Activated gamma-delta T cell (primary cell): ENCODE data around the gene SCN10A.

Experiments
- DNase-seq: peaks from one replicate; lab custom pipeline; 2025; lab: John Stamatoyannopoulos, UW

Gene SCN10A

DNA sequence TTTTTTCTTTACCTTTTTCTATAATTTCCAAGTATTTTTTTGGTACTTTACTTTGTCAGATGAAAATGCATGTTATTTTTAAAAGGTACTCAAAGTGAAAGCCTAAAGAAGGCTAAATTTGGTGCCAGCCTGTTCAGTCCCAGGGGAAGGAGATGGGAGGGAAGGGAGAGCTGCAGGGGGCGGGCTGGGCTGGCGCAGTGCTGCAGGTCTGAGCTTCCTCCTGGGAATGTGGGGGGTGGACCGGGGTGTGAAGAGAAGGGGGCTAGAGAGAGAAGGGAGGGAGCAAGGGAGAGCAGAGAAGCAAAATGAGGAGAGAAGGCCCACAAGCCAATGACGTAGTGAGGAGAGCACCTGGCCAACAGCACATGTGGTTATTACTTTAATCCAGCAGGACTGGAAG is 95.6 kb downstream of the SCN10A start:
- DNase-seq = no peak

DNA sequence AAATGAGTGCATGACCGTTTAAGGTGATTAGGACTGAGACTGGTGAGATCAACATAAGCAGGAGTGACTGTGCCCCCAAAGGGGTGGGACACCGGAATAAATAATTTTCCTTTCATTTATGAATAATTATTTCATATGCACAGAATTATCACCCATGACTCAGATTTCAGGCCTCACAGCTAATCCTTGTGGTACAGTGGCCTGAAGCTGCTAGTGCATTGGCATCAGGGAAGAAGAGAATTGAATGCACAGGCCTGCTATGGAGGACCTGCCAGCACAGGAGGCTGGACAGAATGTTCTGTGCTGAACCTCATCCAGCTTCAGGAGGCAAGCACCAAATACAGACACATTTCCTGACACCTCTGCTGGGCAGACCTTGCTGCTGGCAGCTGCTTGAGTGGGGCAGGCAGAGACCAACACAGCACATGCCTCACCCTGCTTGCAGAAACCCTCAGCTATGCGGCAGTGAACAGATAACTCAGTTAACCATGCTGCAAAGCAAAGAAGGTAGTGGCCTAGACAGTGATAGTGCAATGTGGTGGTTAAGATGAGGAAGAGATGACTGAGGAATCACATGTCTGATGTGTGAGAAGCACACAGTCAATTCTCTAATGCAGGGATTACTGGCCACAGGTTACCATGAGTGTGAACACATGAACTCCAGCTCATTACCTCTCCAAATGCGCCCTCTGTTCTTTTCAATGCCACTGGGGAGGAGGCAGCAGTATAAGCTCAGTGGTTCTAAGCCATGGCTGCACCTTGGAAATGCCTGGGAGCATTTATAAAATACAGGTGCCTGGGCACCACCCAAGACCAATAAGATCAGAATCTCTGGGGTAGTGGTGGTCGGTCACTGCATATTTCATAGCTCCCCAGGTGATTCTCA is 98.4 kb downstream of the SCN10A start:
- DNase-seq = no peak

DNA sequence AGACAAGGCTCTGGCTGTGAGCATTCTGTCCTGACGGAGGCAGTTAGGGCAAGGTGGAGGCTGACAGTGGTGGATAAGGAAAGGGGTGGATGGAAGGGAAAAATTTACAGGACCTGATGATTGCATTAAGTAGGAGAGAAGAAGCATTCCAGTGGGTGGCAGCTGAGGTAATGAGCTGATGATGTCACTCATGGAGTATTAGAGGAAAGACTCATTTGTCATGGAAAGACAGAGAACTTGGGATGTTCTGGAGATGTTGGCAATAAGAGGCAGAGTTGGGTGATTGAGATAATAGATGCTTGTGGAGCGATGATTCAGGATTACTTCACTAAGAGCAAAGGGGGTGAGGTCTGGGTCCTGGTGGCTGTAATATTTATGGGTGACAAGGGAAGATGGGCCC is 102.9 kb downstream of the SCN10A start:
- no peak for DNase-seq

DNA sequence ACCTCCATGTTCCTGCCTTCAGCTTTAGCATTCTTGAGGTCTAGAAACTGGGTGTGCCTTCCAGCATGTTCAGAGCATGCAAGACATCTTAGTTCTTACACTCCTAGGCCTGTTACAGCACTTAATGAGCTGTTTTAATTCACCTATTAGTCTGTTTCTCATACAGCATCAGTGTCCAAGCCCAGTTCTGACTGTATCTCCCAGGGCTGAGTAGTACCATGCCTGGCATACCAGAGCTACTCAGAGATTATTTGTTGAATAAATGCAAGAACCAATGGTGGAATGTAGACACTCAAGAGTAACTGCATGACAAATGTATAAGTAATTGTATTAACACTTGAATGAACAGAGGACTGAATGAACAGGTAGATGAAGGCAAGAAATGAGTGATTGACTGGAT is 104.7 kb downstream of the SCN10A start:
- no peak for DNase-seq

DNA sequence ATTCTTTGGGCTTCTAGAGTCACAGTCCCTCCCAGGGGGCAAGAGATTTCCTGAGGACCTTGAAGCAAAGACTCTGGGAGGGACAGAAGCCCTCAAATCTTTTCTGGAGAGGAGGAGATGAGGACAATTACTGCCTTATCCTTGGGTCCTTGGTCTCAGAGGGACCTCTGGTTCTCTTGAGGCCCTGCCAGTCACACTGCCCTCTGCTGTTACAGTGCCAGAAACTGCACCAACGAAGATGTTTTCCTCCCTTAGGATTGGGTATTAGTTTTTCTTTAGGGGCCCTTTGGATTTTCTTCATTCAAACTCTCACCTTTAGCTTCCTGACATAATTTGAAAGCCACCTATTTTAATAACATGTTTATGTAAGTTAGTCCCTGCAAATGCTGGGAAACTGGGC is 108.3 kb downstream of the SCN10A start:
- no peak for DNase-seq

DNA sequence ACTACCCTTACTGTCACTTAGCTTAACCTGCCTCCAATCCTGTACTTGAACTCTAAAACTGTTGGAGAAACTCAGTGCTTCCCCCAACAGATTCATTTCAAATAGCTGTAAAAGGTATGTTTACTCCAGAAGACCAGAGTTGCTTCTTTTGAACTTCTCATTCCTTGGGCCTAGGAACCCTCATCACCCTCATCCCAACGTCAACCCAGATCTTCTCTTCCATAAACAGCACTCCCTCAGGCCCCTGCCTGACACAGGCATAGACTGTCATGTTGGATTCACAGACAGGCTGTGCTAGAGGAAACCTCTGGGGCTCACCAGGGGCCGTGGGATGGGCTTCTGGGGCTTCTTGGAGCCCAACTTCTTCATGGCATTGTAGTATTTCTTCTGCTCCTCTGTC is 109.1 kb downstream of the SCN10A start:
- no peak for DNase-seq

DNA sequence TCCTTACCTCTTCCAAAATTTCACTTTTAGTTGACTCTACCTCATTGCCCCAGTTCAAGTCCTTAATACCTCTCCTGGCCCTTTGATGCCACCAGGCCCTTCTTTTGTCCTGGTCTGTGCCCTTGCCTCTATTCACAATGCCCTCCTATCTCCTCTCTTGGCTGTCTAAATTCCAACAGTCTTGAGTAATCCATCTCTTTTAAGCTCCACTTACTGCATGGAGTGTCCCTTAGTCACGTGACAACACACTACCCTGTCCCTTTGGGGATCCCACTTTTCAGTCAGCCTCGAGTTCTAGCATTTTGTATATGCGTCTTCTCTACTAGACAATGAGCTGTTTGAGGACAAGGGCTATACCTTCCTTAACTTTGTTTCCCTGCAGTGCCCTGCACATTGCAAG is 113.8 kb downstream of the SCN10A start:
- DNase-seq = no peak

DNA sequence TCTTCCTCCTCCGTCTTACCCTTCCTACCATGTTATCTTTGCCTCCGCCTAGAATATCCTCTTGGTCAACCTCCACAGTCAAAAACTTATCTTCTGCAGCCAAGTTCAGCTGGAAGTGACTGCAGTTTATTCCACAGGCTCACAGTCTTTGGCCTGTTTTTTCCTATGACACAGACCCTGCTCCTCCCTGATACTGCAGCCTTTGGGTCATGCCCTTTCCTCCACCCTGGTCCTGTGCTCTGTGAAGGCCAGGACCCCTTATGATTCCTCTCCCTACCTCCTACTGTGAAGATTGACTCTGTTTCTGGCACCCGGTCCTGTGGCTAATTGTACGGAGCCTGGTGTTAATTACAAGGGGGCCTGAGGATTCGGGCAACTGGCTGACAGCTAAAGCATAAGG is 117.3 kb downstream of the SCN10A start:
- no peak for DNase-seq

DNA sequence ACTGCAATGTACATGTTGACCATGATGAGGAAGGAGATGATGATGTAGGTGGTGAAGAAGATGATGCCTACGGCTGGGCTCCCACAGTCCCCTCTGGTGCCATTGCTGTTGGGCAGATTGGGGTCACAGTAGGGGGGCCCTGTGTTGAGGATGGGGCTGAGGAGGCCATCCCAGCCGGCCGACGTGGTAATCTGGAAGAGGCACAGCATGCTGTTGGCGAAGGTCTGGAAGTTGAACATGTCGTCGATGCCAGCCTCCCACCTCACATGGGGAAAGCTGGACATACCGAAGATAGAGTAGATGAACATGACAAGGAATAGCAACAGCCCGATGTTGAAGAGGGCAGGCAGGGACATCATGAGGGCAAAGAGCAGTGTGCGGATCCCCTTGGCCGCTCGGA is 118.0 kb downstream of the SCN10A start:
- DNase-seq = no peak

DNA sequence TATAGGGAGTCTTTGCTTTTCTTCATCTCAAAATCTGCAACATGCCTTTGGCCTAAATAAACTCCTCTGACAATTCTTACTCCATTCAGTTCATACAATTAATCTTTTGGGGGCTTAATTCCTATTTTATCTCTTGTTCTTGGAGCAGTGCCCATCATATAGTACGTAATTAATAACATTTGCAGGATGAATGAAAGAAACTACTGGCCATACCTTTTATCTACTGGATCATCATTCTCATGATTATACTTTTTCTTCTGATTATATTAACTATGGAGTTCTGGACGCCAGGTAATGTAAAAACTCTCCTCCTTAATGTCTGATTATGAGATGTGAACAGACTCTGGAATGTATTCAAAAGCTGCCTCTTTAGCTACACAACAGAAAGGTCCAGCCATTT is 120.0 kb downstream of the SCN10A start:
- DNase-seq = no peak

DNA sequence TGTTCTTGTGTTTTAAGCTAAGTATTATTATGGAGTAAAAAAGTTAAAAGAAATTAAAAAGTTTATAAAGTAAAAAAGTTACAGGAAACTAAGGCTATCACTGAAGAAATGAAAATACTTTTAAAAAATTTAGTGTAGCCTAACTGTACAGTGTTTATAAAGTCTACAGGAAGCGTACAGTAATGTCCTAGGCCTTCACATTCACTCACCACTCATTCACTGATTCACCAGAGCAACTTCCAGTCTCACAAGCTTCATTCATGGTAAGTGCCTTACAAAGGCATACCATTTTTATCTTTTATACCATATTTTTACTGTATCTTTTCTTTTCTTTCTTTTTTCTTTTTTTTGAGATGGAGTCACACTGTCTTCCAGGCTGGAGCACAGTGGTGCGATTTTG is 125.8 kb downstream of the SCN10A start:
- DNase-seq = no peak

DNA sequence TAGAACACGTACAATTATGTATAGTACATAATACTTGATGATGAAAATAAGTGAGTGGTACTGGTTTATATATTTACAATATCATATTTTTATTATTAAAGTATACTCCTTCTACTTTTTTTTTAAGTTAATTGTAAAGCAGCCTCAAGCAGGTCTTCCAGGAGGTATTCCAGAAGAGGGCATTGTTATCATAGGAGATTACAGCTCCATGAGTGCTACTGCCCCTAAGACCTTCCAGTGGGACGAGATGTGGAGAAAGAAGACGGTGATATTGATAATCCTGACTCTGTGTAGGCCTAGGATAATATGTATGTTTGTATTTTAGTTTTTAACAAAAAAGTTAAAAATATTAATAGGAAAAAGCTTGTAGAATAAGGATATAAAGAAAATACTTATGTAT is 126.2 kb downstream of the SCN10A start:
- DNase-seq = no peak

DNA sequence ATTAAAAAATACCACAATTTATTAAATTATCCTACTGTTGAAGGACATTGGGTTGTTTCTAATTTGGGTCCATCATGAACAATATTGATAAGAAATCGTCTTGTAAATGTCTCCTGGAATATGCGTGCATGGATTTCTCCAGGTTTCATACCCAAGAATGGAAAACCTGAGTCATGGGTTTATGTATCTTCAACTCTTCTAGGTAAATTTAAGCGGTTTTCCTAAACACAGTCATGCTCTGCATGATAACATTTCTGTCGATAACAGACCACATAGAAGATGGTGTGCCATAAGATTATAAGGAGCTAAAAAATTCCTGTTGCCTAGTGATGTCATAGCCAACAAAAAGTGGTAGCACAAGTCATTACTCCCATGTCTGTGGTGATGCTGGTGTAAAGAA is 126.7 kb downstream of the SCN10A start:
- DNase-seq = no peak

DNA sequence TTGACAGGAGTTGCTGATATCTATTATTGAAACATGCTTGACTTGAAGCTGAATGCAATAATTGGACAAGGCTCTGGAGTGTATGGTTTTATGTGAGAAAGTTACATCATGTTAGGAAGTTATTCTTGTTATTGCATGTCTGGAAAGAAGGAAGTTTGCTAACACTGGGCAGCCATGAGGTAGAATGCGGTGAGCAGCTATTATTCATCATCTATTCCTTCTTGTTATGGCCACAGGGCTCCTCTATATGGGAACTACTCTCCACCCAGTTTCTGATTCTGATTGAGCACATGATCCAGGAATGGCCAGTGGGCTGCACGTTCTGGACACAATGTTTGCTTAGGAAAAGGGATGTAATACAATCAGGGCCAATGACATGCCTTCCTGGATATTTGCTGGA is 128.7 kb downstream of the SCN10A start:
- DNase-seq = no peak

DNA sequence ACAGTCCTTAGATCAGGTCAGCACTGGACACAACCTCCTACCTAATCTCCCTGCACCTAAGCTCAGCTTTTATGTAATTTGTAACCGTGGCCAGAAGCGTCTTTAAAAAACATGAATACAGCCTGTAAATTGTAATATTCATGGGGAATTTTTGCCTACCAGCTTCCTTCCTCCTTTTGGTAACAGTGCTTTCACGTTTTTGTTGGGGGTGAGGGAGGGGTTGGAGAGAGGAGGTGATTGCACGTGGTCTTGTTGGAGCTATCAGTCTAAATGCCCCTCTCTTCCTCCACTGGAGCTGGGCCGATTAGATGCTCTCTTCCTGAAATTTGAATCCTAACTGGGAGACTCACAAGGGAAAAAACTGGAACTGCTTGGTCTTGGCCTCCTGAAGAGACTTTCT is 131.5 kb downstream of the SCN10A start:
- DNase-seq = no peak

DNA sequence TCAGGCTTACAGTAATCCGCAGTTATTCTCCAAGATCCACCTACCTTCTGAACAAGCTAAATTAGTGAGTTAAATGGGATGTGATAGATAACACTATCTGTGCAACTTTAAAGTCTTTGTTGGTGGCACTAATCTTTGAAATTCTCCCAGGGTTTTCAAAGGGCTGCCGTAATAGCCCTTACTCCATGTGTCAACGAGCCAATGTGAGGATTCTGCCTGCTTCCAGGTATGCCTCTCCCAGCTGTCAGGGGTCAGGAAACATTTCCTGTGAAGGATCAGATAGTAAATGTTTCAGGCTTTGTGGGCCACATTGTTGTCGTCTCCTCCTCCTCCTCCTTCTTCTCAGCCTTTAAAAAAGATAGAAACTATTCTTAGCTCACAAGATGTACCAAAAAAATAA is 146.3 kb downstream of the SCN10A start:
- DNase-seq = no peak

DNA sequence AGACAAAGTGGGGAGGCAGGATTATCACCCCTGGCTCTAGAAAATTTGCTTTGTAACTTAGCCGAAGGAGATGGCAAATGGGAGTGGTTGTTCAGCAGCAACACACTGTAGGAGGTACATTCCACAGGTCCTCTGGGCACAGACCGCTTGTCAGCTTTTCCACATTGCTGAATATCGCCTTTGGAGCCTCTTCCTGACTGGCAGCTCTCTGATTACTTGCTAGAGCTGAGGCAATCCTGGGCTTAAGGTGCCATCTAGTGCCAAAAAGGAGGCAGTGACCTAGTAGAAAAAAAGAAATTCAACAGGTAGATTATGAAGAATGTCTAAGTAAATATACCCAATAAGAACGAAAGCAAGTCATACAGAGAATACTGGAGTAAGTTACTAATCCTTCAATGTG is 153.5 kb downstream of the SCN10A start:
- DNase-seq = no peak

DNA sequence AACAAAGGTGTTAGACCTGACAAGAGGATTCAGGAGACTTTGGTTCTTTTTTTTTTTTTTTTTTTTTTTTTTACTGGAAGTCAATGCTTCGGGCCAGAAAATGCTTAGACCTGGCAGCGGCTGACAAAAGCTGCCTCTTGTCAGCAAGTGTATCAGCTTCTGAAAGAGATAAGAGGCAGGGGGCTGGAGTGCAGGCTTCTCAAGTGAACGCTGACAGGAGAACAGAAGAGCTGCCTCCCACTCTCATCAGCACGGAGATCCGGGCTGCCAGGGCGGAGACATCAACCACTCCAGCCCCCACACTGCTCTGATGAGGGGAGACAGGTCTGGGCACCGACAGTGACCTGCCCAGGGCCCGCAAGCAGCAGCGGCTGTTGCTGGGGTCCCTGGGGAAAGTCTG is 157.2 kb downstream of the SCN10A start:
- DNase-seq = no peak

DNA sequence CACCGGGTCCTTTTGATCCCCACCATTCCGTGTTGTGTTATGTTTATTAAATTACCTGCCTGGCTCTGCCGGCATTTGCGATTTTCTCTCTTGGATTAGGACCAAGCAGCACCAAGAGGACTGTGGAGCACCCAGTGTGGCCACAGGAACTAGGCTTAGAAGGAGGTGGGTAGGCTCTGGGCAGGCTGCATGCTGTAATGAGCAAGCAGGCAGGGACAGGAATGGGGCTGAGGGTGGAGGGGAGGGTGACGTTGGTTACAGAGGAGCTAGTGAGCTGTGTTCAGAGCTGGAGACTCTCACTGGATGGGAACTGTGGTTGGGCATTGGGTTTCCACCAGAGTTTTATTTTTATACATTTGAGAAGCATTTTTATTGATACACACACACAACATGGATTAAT is 158.6 kb downstream of the SCN10A start:
- no peak for DNase-seq

DNA sequence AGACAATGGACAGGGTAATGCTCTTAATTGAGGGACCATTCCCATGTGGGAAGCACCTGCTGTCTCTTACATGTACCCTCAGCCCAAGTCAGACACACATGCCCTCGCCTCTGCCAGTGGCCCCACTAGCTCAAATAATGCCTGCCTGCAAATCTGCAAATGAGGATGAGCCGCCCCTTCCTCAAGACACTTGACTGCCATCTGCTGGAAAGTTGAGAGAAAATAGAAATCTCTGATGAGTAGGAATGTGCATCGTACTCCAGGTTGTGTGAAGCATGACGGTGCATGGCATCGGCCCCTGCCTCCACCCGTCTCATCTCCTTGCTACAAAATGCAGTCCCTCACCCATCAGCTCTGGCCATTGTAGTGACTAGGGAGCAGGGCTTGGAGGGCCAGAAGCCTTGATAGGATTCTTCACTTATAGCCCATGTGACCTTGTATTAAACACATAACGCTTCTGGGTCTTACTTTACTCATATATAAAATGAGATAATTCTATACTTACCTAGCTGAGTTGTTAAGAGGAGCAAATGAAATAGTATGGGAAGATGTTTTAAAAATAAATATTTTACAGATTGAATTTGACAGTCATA is 160.2 kb downstream of the SCN10A start:
- no peak for DNase-seq

DNA sequence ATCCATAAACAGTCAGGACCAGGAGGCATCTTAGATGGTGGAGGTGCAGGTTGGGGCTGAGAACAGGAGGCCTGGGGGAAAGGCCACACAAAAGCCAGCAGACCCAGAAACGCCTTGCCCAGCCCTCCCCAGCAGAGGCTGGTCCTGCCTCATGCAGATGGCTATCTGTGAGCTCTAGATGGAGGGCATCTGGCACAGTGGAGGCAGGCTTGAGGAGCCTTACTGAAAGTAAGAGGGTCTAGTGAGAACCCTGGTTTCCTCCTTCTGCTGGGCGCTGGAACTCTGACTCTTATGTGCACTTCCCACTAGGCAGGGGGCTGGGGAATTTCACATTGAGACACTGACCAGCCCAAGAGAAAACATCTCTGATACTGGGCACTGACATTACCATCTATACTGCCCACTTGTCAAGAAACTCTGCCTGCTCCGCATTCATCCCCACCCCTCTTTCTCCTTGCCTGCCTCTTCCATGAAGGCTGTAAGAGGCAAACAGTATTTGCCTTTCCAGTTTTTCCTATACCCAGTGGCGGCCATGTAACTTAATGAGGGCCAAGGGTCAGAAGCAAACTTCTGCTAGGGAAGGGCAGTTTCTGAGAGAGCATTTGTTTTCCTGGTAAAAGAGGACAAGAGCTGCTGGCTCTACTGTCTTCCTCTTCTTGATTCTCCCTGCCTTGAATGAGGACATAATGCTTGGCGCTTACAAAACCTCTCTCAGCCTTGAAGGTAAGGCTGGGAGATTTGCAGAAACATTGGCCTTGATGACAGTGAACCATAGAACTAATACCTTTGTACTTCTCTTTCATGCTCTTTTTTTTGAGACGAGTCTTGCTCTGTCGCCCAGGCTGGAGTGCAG is 162.1 kb downstream of the SCN10A start:
- DNase-seq = no peak

DNA sequence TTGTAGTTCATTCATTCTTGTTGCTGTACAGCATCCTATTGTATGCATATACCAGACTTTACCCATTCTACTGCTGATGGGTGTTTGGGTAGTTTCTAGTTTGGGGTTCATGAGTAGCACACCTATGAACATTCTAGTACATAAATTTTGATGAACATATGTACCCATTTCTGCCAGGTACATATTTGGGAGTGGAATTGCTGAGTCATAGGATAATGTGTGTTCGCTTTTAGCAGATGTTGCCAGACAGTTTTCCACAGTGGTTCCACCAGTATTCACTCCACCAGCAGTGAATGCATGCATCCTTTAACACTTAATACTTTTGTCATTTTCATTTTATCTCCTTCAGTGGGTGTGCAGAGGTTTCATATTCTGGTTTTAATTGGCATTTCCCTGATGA is 163.1 kb downstream of the SCN10A start:
- no peak for DNase-seq
